ENCODE measurements around the gene TKT.
A peak's percentile ranks its signal among the peaks of the same experiment; 100 is the strongest.

TKT gene

DNA sequence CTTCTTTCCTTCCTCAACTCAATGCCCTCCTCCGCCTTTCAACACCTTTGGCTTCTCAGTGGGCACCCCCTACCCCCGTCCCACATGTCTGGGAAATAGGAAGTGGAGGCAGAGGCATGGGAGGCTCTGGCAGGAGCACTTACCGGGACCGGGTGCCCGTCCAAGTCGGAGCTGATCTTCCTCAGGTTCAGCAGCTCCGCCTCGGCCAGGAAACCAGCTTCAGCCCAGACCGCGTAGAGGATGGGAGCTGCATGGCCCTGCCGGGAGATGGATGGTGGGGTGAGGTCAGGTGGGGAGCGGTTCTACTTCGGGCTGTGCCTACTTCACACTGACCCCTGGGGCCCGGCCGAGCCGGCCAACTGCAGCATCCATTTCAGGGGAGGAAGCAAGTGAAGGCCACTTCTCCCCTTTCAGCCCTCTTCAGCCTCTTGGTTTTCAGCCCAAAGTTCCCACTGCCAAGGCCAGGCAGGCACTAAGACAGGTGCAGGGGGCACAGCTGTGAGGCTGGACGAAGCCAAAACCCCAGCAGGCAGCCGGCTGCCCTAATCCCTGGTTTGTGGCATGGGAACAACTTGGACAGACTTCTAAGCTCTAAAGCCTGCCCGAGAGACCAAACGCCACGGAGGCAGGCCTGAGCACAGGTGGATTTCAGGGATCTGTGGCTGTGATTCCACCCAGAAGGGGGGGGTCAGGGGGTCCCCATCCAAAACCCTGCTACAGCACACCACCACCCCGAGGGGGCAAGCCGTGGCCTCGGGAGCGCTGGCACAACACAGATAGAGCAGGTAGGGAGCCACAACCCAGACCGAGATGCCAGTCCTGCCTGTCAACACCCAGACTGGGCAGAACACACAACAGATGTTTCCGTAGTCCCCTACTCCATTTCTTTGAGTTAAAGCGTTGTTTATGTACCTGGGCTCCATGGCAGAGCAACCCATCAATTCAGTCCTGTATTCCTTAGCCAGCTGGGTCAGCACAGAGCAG lies 14.5 kb downstream of the TKT start:
- DNase-seq (ENCODE audit: low spot score) = no peak

DNA sequence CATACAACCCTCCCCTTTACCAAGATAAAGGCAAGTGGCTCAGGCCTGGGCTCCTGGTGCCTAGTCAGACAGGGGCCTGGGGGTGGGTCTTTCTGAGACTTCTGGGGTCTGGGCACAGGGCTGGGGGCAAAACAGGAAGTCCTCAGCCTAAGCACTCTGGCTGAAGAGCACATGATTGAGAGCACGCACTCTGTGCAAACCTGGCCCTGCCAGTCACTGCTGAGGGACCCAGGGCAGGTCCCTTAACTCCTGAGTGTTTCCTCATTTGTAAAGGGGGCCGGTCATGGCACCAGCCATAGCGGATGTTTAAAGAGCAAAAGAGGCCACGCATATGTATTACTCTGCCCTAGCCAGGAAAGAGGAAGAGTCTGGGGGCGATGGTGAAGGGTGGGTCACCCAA lies 16.0 kb downstream of the TKT start:
- no peak for DNase-seq (ENCODE audit: low spot score)

DNA sequence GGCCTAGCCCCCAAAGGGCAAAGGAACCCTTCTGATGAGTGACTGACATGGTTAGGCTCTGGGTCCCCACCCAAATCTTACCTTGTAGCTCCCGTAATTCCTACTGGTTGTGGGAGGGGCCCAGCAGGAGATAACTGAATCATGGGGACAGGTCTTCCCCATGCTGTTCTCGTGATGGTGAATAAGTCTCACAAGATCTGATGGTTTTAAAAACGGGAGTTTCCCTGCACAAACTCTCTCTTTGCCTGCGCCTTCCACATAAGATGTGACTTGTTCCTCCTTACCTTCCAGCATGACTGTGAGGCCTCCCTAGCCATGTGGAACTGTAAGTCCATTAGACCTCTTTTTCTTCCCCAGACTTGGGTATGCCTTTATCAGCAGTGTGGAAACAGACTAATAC lies 16.9 kb downstream of the TKT start:
- no peak for DNase-seq (ENCODE audit: low spot score)

DNA sequence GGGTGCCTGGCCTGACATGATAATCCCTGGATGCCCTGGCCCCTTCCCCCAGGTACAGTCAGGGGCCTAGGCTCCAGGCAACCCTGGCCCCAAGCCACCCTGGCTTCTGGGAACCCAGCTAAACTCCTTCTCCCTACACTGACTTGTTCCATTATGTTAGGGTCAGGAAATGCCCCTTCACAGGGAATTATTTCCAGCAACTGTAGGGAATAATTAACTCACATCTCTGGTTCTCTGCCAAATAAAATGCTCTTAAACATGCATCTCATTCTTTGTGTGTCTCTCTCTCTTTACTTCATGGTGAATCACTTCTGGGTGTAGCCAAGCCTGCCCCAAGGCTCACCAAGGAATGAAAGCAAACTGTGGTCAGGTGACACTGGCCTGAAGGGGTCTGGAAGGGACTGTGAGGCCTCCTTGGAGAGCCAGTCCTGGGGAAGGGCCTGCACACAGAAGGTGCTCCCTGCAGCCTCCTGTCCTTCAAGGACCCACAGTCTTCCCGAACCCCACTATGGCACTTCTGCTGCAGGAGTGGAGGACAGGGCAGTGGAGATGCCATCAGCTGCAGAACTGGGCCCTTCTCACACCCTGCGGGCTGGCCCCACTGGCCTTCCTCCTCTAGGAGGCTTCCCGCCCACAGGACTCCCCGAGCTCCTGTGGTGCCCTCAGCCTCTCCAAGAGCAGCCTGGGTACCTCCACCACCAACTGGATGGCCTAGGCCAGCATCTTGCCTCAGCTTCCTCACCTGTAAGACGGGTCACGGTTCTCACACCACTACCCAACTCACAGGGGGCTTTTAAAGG lies 17.6 kb downstream of the TKT start:
- no peak for DNase-seq (ENCODE audit: low spot score)

DNA sequence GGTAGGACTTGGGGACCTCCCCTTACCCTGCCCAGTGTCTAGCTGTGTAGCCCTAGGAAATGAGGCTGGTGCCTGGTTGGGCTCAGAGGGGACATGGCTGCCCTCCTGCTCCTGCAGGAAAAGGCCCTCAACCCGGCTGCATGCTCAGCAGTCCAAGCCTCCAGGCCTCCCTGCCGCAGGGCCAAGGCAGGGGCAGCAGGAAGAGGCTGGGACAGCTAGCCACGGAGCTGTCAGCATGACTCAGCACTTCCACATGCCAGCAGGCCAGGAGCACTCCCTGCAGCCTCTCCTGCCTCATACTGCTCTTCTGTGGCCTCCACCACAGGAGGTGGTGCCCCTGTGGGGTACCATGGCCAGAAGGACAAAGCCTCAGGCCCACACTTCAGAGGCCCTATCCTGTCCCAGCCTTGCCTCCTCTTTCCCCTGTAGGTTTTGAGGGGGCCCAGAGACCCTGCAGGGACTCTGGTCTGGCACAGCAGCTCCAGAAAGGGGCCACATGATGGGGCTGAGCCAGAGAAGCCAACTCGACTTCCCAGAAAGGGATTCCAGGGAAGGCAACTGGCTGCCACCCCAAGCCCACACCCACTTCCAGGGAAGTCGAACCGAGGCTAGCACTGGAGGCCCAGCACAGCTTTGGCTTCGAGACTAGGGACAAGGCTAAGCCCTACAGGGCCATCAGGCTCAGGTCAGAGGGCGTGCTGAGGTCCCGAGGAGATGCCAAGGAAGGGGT lies 19.5 kb downstream of the TKT start:
- peak; percentile 76 for DNase-seq (ENCODE audit: low spot score)

DNA sequence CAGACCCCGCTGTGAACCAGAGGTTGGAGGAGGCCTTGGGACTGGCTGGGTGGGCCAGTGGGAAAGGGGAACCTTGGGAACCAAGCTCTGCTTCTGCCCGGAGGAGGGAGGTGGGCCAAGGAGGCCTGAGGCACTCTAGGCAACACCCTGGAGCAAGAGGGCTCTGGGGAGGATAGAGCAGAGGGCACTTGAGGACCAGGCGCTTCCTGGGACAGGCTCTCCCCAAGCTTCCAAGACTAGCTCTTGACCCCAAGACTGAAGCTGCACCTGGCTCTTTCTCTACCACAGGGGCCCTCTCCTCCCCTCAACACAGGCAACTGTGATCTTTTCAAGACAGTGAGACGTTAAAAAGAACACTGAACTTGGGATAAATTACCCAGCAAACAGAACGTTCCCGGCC lies 20.3 kb downstream of the TKT start:
- no peak for DNase-seq (ENCODE audit: low spot score)

DNA sequence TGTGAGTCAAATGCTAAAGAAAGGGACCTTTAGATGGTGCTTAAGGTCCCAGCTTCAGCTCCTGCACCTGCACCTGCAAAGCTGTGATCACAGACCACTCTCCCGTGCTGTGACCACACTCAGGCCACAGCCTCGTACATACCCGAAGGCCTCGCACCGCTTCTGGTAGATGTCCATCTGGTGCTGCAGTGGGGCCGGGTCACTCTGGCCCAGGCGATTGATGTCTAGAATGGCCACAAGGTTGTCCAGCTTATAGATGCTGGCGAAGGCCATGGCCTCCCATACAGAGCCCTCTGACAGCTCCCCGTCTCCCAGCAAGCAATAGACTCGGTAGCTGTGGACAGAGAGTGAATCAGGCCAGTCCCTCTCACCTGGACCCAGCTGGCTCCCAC lies 21.0 kb downstream of the TKT start:
- no peak for DNase-seq (ENCODE audit: low spot score)

DNA sequence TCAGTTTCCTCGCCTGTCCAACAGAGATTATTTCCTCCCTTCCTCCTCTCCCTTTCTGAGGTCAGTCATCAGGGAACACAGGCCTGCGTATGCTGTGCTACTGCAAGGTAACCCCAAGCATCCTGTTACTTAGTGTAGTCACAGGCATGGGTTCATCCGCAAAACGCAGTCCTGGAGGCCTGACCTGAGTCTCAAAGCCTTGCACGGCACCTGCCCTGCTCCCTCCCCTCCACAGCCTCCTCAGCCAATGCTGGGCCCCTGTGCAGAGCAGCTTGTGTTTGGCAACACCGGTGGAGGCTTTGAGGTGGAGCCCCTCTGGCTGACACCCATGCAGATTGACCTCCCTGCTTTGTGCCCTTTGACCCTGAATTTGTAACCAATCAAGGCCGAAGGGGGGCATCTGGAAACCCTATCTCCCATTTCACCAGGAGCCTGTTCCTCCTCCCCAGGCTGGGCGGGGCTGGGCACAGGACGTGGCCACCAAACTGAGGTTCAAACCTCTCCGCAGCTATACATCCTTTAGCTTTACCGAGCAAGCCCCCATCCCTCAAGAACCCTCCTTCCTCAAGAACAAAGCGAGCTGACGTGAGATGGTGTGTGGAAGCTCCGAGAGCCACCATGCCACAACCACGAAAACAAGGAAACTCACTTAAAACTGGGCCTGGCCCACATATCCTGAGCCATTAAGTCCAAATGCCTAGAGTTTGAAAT lies 21.5 kb downstream of the TKT start:
- DNase-seq (ENCODE audit: low spot score) = no peak

DNA sequence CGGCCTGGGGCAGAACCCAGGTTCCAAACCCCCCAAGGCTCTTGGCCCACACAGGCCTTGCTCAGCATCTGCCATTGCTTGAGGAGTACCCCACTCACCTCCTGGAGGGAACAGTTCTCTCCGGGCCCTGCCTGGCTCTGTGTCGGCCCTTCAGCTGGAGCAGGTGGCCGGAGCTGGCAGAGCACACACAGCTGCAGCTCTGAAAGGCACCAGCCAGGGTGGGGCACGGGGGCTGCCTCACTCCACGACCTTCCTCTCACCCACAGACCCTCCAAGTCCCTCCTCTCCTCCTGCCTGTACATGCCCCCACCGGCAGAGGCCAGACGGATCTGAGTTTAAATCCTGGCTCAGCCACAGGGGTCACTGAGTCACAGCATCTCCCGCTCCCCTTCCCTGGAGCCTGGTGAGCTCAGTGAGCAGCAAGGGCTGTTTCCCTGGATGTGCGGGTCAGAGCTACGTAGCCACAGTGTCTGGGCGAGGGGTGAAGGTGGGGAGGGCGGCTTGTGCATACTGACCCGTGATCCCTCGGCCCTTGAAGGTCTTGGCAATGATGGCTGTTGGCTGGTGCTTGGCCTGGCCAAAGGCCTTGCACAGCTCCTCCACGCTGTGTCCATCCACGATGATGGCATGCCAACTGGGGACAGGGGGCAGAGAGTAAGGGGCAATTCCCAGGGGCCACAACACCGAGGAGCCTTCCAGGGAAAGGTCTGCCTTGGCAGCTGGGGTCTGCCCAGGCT lies 23.0 kb downstream of the TKT start:
- DNase-seq (ENCODE audit: low spot score) = no peak

DNA sequence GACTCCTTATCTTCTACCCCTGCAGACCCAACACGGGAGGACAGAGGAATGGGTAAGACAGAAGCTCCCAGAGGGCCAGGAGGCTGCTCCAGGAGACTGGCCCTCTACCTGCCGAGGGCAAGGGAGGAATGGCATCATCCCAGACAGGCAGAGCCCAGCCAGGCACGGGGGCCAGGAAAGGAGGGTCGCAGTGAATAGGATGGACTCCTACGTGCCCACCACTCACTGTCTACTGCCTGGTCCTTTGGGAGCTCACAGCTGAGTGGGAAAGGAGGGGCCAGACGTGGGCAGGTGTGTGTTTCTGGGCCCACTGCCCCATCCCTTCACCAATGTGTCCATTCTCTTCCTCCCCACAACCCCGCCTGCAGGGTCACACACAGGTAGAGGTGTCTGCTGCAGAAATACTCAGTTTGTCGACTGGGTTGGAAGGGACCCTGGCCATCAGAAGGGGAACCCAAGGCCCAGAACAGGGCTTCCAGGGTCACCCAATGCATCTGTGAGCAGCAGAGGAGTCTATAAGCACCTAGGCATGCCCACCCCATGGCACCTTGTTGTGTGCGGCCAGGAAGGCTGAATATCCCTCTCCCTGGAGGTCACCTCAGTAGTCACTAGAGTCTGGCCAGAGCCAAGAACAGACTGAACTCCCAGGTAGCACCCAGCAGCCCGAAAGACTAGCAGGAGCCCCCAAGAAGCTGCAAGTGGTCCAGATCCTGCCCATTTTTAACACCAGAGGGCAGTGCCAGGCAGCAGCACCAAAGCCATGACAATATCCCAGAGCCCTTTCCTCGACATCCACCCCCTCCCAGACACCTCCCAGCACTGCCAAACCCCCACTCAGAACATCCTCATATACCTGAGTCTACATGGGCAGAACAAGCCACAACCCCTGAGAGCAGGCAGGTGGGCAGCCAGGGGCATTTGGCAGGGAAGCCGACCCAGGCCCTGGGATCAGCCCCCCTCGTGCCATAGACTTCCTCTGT lies 24.0 kb downstream of the TKT start:
- DNase-seq (ENCODE audit: low spot score) = no peak

DNA sequence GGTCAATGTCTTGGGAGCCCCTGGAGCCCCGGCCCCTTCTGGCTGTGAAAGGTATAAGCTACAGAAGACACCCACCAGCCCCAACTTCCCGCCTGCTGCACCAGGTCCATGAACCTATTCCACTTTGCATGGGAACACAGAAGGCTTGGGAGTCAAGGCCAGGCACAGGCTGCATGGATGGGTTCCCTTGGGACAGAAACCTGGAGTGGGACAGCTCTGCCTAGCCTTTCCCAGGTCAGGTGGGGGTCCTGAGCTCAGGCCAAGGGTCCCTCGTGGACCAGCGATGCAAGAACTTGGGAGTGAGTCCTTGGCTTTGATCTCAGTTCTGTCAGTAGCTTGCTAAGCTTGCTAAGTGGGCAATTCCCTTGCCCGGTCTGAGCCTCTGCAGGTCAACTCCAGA lies 25.0 kb downstream of the TKT start:
- no peak for DNase-seq (ENCODE audit: low spot score)

DNA sequence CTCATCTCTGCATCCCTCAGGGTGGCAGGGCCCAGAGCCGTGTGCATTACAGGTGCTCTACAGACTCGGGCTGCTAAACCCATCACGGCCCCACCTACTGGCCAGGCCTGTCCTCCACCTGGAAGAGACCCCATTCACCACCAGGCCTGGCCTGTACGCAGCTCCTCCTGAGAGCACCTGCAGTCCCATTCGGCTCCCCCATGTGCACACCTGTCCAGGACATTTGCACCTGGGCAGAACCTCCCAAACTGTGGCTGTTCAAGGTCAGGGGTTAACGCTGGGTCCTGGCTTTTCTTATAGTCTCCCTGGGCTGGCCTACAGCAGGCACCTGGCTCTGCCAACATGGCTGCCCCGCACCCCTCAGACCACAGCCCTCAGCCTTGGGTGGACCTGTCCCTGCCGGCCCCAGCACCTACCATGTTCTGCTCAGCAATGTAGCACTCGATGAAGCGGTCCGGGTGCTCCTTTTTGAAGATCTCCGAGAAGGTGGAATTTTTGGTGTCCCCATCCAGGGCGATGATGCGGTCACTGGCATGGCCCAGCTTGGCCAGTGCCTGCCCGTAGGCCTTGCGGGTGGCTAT lies 25.7 kb downstream of the TKT start:
- DNase-seq (ENCODE audit: low spot score) = no peak

DNA sequence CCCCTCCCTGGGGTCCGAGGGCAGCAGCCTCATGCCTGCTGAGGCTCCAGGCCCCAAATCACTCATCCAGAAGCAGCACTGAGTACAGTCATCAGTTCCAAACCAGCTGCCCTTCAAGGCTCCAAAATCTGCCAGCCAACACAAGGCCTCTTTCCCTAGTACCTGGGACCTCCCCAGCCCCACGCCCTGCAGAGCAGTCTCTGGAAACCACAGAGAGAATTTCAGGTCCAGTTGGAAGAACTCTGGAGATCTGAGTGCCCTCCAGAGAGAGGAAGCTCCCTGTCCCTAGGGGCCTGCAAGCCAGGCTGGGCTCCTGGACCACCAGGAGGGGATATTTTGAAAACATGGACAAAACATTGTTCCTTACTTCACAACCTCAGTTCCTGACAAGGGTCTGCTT lies 26.2 kb downstream of the TKT start:
- no peak for DNase-seq (ENCODE audit: low spot score)

DNA sequence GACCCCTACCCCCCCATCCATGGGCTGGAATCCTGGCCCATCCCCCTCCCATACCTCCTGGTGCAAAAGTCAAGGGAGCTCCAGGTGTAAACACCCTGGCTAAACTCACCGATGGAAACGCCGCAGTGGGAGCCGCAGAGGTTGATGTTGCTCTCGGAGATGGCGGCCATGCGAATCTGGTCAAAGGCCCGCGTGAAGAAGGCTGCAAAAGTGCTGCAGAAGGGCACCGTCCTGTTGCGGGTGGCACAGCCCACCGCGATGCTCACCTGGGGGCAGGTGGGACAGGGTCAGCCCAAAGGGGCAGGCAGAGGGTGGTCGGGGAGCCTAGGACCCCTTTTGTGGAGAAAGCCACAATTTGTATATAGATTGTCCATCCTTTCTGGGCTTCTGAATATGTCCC lies 26.7 kb downstream of the TKT start:
- no peak for DNase-seq (ENCODE audit: low spot score)

DNA sequence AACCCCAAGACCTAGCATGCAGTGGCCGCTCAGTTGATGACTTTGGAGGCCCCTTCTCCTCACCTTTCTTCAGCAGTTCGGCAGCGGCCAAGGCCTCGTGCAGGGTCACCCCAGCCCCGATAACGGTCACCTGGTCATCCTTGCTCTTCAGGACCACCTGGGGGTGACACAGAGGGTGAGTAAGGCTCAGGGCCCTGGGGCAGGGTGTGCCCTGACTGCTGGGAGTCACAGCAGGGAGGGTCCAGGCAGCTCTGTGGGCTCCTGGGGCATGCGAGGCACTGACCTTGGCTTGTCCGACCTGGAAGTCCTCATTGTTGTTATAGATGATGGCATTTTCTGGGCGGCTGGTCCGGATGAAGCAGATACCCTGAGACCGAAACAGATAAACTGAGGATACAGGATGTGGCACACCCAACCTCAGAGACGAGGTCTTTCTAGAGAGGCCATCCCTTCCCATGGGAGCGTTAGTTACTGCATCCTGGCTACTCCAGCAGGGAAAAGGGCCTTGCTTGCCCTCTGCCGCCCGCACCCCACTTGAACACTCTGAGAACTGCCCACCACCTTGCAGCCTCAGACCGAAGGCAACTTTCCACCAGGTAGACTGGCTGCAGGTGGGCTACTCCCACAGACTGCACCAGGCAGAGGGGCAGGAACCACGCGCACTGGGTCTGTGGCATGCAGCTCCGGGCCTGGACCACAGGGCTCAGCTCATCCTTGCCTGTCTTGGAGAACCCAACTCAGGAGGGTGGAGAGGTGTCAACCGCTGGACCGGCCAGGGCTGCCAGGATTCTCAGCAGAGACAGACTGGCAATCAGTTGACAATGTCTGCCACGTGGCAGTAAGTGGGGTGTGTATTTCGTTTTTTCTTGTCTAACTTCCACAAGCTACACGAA lies 27.6 kb downstream of the TKT start:
- DNase-seq (ENCODE audit: low spot score) = no peak

DNA sequence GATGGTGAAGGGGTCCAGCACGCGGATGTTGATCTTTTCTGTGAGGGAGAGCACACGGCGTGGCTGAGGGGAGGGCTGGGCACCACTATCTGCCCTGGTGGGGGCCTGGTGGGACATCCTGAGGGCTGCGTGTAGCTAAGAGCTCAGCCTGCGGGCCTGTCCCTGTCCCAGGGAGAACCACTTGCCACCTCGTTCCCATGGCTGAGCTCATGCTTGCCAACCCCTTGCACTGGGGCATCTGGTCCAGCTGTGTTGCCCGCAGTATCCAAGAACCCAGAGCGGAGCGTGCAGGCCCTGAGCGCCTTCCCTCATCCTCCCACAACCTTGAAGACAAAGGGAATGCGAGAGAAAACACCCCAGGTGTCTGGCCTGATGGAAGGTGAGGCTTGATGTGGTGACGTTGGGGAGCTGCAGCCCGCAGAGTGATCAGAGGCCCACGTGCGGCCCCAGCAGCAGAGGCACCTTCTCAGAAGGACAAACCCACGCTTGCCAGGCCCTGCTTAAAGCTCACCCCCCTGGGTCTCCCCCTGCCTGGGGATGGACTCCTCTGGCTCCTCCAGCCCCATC lies 28.9 kb downstream of the TKT start:
- DNase-seq (ENCODE audit: low spot score) = no peak

DNA sequence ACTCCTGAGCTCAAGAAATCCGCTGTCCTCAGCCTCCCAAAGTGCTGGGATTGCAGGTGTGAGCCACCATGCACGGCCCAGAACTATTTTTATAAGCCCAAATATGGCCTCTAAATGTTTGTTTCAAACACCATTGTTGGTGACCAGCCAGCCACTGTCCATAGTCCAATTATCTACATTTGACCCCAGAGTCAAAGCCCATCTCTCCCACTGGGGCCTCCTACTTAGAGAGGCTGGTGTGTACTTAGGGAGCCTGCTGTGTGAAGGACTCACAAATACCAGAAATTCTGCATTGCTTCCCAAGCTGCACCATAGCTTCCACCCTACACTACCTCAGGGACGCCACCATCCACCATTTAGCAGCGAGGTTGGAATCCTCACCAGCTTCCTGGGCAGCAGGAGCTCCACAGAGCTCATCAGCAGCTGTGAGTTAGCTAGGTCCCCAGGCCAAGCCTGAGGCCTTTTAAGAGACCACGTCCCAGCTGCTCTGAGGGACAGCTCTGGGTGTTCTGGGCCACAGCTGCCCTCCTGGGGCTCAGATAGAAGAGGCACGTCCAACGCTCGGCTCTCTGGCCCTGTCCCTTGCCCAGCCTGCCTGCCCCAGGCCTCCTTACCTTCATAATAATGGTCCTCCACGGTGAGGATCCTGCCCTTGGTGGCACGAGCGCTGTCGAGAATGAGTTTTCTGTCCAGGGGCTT lies 29.5 kb downstream of the TKT start:
- DNase-seq (ENCODE audit: low spot score) = no peak

DNA sequence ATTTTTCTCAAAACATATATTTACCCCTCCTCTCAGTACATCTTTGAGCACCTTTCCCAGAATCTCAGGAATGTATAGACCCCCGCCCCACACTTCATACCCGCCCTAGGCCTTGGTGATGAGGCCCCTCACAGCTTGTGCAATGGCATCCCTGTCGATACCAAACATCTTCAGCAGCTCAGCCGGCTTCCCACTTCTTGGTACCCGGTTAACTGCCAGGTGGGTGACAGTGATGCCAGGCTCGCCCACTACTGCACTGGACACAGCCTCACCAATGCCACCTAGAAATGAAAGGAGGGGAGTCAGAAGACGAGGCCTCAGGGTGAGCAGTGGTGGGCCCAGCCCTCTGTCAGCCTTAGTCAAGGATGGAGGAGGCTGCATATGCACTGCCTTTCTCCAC lies 30.2 kb downstream of the TKT start:
- DNase-seq (ENCODE audit: low spot score) = no peak

Data from globus pallidus (tissue), 1 donor.